ENCODE results near the gene PODN.

Gene PODN

DNA sequence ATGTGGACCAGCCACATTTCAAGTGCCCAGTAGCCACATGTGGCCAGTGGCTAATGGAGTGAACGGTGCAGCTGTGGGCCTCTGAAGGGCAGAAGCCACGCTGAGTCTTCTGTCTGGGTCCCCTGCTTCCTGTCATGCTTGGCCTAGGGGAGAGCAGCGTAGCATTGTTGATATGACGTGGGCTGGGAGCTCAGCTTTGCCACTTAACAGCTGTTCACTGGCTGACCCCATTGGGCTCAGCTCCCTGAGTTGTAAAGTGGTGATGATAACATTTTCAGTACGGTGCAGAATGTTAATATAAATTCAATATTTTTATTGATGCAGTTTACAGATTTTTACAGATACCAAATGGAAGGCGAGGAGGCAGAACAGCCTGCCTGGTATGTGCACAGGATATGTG, 4.5 kb downstream of the PODN start:
- Histone ChIP-seq H3K4me3 (no peak overlapping the region), H3K9ac (no peak overlapping the region), H3K4me2 (no peak overlapping the region), H4K20me1 (no peaks in the 10 kb centered on the region), H3K27ac (no peak overlapping the region), H3K4me1 (no peaks in the 10 kb centered on the region), H3K36me3 (no peaks in the 10 kb centered on the region), H3K9me3 (peaks cover 10% of the 10 kb centered on the region; the same call in 1 of the 2 replicates), H3K27me3 (peaks cover 35% of the 10 kb centered on the region)
- TF ChIP-seq Cebpa-rat (IDR thresholded peaks at IDR 0.05), result no peak

DNA sequence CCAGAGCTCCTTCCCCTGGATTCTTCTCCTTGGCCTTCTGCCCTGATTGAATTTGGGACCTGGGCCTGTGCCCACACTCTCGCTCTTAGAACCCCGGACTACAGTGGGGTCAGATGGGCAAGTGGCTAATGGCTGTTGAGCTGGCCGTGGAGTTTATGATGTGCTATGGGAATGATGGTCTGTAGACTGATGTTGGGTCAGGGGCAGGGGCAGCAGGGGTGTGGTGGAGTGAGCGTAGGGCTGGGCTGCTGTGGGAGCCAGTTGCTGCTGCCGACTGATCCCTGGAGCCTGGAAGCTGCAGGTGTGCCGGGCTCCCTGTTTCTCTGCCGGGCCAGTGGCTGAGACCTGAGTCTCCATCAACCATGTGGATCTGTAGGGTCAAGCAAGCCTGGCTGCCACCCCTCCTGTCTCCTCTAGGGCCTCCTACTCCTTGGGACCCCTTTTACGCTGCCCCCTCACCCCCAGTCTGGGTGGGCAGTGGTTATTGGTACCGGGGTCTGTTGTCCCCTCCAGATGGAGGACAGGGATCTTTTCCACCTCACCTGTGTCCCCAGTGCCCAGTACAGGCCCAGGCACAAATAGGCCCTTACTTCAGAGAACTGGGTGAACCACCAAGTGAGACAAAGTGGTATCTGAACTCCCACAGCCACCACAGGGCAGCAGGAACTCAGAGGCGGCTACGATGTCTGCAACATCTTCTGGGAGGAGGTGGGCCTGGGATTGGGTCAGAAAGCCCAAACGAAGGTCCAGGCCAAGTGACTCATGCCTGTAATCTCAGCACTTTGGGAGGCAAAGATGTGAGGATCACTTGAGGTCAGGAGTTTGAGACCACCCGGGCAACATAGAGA, 5.1 kb downstream of the PODN start:
- Histone ChIP-seq H3K4me1 (no peaks in the 10 kb centered on the region), H3K36me3 (no peaks in the 10 kb centered on the region), H3K27me3 (peaks cover 29% of the 10 kb centered on the region), H3K4me2 (no peak overlapping the region), H3K27ac (no peak overlapping the region), H3K9me3 (peaks cover 6% of the 10 kb centered on the region; the same call in 1 of the 2 replicates), H4K20me1 (no peaks in the 10 kb centered on the region), H3K4me3 (no peak overlapping the region), H3K9ac (no peak overlapping the region)
- TF ChIP-seq Cebpa-rat (IDR thresholded peaks at IDR 0.05), result no peak

DNA sequence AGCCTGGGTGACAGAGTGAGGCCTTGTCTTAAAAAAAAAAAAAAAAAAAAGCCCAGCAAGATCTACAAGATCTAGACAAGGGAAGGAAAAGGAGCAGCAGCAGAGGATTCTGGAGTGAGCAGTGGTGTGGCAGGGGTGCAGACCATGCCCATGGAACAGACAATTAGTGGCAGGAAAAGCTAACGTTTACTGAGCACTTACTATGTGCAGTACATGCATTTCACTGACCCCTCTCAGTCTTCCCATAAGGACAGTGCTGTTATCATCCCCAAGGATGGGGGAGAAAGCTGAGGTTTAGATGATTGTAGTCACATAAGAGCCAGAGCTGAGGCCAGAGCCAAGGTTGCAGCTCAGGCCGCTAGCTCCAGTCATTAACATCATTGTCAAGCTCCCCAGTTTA, 5.9 kb downstream of the PODN start:
- no peak overlapping the region for H3K9ac ChIP-seq
- H3K9me3 ChIP-seq, result no peaks in the 10 kb centered on the region
- no peaks in the 10 kb centered on the region for H3K36me3 ChIP-seq
- no peak for TF ChIP-seq Cebpa-rat (IDR thresholded peaks at IDR 0.05)
- H3K4me2 ChIP-seq, result no peak overlapping the region
- H3K4me1 ChIP-seq, result no peaks in the 10 kb centered on the region
- H3K27me3 ChIP-seq, result peaks cover 21% of the 10 kb centered on the region
- H4K20me1 ChIP-seq, result no peaks in the 10 kb centered on the region
- H3K27ac ChIP-seq, result no peak overlapping the region
- H3K4me3 ChIP-seq, result no peak overlapping the region

DNA sequence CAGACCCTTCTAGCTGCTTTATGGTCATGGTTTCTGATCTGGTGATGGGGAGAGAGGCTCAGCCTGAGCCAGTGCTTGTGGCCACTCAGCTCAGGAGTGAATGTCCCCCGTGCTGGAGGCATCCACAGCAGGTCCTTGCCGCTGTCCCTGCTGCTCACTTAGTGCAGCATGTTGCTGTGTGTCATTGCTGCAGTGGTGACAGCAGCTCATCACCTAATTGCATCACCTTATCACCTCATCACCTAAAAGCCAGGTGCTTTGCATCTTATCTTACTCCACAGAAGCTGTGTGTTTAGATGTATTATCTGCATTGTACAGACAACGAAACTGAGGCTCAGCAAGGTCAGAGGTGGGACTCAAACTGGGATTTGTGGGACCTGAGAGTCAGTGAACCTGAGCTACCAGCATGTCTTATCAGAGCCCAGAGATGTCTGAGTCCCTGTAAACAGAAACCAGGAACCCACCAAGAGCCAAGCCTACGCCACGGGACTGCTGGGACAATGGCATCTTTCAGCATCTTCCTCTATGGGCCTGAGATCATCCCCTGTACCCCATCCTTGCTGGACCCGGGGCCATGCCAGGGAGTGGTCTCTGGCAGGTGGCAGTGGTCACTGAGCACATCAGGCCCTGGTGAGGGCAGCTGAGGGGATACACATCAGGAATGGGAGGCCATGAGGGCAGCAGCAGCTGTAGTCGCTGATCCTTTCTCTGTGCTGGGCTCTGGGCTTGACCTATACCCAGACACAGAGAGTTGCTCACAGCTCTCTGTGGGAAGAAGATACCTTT, 6.5 kb downstream of the PODN start:
- no peak for TF ChIP-seq Cebpa-rat (IDR thresholded peaks at IDR 0.05)
- H3K4me3 ChIP-seq, result no peak overlapping the region
- no peaks in the 10 kb centered on the region for H4K20me1 ChIP-seq
- H3K27me3 ChIP-seq, result peaks cover 15% of the 10 kb centered on the region
- no peaks in the 10 kb centered on the region for H3K4me1 ChIP-seq
- no peaks in the 10 kb centered on the region for H3K9me3 ChIP-seq
- no peak overlapping the region for H3K27ac ChIP-seq
- H3K4me2 ChIP-seq, result no peak overlapping the region
- no peak overlapping the region for H3K9ac ChIP-seq
- H3K36me3 ChIP-seq, result no peaks in the 10 kb centered on the region

DNA sequence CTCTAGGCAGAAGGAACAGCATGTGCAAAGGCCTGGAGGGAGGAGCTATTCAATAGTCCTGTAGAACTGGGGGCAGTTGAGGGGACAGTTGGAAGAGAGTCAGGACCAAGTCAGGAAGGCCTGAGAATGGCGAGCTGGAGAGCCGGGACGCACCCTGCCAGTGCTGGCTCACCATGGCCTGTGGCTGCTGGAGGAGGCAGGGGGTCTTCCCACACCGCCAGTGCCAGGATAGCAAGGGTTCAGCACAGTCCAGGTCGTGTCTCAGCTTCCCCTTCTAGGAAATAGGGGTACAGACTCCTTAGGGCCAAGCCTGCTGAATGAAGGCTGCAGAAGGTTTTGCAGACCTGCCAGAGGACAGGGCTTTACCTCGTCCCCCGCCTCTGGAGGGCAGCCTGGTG, 7.3 kb downstream of the PODN start:
- Histone ChIP-seq H3K36me3 (no peaks in the 10 kb centered on the region), H3K4me1 (no peaks in the 10 kb centered on the region), H3K9me3 (no peaks in the 10 kb centered on the region), H3K4me3 (no peak overlapping the region), H3K27ac (no peak overlapping the region), H3K27me3 (peaks cover 7% of the 10 kb centered on the region), H3K9ac (no peak overlapping the region), H3K4me2 (no peak overlapping the region), H4K20me1 (no peaks in the 10 kb centered on the region)
- TF ChIP-seq Cebpa-rat (IDR thresholded peaks at IDR 0.05), result no peak

DNA sequence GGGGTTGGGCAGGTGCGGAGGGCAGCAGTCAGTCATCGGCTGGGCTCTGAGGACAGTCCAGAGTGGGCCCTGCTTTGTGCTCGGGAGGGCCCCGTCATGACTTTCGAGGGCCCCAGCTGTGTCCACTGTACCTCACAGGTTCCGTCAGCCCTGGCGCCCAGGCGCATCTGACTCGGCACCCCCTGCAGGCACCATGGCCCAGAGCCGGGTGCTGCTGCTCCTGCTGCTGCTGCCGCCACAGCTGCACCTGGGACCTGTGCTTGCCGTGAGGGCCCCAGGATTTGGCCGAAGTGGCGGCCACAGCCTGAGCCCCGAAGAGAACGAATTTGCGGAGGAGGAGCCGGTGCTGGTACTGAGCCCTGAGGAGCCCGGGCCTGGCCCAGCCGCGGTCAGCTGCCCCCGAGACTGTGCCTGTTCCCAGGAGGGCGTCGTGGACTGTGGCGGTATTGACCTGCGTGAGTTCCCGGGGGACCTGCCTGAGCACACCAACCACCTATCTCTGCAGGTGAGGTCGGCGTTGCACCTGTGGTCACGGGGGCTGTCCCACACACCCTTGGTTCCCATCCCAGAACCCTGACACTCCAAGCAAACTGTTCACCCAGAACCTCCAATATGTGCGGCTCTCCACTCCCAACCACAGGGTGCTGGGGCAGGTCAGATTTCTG, 7.8 kb downstream of the PODN start:
- Histone ChIP-seq H3K36me3 (no peaks in the 10 kb centered on the region), H4K20me1 (no peaks in the 10 kb centered on the region), H3K4me3 (no peak overlapping the region), H3K9ac (no peak overlapping the region), H3K4me2 (no peak overlapping the region), H3K27ac (no peak overlapping the region), H3K9me3 (no peaks in the 10 kb centered on the region), H3K27me3 (peaks cover 2% of the 10 kb centered on the region; the same call in 1 of the 2 replicates), H3K4me1 (no peaks in the 10 kb centered on the region)
- no peak for TF ChIP-seq Cebpa-rat (IDR thresholded peaks at IDR 0.05)

DNA sequence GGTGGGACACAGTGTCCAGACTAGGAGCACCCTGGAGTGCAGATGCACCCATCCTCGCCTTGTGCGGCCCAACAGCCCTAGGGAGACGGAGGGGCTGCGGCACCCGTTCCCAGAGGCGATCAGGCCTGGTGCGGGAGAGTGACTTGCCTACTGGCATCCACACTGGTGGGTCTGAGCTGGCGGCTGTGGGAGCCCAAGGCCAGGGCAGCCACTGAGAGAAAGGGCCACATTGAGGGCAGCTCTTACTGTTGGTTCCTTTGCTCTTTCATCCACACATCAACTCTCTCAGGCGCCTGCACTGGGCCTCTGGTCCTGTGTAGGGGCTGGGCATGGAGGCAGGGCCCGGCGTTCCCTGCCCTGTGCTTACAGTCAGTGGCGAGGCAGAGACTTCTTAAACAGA, 8.6 kb downstream of the PODN start:
- Histone ChIP-seq H3K27me3 (no peaks in the 10 kb centered on the region), H3K4me3 (no peak overlapping the region), H3K36me3 (no peaks in the 10 kb centered on the region), H3K27ac (no peak overlapping the region), H3K4me2 (no peak overlapping the region), H3K4me1 (no peaks in the 10 kb centered on the region), H4K20me1 (no peaks in the 10 kb centered on the region), H3K9ac (no peak overlapping the region), H3K9me3 (no peaks in the 10 kb centered on the region)
- no peak for TF ChIP-seq Cebpa-rat (IDR thresholded peaks at IDR 0.05)

DNA sequence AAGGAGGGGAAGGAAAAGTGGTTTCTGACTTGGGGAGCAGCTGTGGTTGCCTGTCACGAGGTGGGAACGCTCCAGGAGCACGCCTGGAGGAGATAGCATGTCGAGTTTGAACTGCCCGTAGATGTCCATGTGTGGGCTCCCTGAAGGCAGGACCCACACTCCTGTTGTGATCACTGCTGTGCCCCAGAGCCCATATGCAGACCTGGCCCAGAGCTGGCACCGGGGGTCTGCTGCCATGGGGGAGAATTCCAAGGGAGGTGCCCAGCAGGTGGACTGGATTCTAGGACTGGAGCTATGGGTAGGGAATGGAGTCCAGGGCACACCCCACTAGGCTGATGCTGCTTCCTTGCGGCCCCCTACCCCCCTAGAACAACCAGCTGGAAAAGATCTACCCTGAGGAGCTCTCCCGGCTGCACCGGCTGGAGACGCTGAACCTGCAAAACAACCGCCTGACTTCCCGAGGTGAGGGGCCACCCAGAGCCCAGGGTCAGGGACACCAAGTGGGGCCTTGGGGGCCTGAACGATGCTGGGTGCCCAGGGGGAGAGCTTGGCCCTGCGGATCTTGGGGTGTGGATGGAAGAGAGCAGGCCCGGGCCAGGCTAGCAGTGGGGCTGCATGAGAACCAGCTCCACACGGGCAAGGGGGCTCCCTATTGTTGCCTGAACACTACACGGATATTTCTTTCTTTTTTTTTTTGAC, 9.3 kb downstream of the PODN start:
- no peak for TF ChIP-seq Cebpa-rat (IDR thresholded peaks at IDR 0.05)
- H3K27ac ChIP-seq, result no peak overlapping the region

DNA sequence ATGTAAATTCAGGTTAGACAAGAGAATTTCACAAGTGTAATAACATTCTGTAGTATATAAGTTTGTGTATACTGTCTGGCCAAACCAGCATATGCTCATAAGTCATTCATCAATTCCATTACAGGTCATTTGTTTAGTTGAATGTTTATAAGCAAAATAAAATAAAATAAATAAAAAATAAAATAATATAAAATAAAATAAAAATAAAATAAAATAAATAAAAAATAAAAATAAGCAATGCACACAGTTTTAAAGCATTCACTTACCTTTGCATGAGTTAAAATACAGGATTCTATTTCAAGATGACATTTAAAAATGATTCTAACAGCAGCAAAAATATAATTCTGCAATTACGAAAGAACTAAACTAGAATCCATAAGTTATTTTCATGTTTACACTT, 9.9 kb downstream of the PODN start:
- no peak overlapping the region for H3K27ac ChIP-seq
- H4K20me1 ChIP-seq, result no peaks in the 10 kb centered on the region
- H3K4me3 ChIP-seq, result no peak overlapping the region
- H3K4me1 ChIP-seq, result no peaks in the 10 kb centered on the region
- no peak for TF ChIP-seq Cebpa-rat (IDR thresholded peaks at IDR 0.05)
- H3K4me2 ChIP-seq, result no peak overlapping the region
- no peaks in the 10 kb centered on the region for H3K9me3 ChIP-seq
- H3K36me3 ChIP-seq, result no peaks in the 10 kb centered on the region
- H3K9ac ChIP-seq, result no peak overlapping the region
- no peaks in the 10 kb centered on the region for H3K27me3 ChIP-seq

More for the DNA sequence above, 9.3 kb downstream of the PODN start:
- Histone ChIP-seq H4K20me1 (no peaks in the 10 kb centered on the region), H3K4me1 (no peaks in the 10 kb centered on the region), H3K4me2 (no peak overlapping the region), H3K9me3 (no peaks in the 10 kb centered on the region), H3K4me3 (no peak overlapping the region), H3K36me3 (no peaks in the 10 kb centered on the region), H3K9ac (no peak overlapping the region), H3K27me3 (no peaks in the 10 kb centered on the region)

Data from BLaER1 (cell line).